ENCODE results near the gene HMGN4.
"Not testable (repeated sequence)": the region's sequence is repeated elsewhere in the genome, so short reads cannot be mapped to it uniquely, and the experiment has no call there.

Gene HMGN4

GRCh38 chr6:26524314-26524713, 13.9 kb upstream of the HMGN4 start:
- DNase-seq = not testable (repeated sequence)

DNA sequence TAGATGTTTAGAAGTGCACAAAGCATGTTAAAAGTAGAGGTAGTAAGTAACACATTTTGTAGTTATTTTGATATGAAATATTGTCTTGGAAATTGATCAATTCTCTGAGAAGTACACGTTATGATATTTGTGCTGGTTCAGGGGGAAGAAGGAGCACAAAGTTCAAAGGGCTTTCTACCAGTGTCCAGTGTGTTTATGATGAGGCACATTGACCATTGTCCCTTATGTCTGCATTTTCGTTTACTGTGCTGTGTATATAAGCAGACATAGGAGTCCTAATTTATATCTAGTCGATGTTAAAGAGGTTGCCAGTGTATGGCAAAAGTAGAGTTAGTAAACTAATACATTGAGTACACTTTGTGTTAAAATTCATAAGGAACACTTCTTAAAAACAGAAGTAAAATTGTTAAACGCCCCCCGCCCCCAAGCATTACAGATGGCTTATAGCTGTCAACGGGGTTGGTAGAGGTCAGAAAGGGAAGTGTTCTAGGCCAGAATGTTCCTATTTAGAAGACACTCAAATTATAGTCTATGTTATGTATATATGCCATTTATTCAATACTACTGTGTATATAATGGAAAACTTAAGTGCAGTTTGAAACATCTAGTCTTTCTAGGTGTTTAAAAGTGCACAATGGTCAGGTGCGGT, 13.3 kb upstream of the HMGN4 start:
- DNase-seq = no peak

GRCh38 chr6:26525838-26526237, 12.3 kb upstream of the HMGN4 start:
- DNase-seq = no peak

DNA sequence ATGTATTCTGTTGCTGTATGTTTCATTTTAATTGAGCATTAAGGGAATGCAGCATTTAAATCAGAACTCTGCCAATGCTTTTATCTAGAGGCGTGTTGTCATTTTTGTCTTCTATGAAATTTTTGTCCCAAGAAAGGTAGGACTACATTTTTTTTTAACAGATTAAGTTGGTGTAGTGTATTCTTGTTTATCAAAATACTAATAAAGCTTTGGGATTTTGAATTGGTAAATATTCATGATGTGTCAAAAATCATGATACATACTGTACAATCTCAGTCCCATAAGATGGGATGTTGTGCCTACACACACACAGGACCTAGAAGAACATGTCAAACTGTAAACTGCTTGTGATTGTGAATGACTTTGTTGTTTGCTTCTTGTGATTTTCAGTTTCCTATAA, 11.2 kb upstream of the HMGN4 start:
- no peak for DNase-seq

- DNase-seq = no peak
These were observed 8.0 kb upstream of the HMGN4 start for GRCh38 chr6:26530203-26530602.

DNA sequence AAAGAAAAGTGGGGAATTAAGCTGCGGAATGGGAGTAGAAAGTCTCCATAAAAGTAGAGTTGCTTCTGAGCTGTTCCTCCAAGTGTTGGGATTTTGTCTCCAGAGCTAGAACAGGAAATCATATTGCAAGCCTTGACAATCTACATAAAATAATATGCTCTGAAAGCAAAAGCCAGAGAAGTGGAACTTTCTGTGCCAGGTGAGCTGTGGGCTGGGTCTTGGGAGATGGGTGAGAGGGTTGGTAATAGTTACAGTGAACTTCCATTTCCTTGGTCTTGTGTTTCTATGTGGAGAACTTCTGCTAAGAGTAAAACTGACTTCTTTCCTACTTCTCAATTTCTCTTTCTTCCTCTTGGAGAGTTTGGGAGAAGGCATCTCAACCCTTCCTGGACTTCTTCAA, 6.3 kb upstream of the HMGN4 start:
- no peak for DNase-seq

DNA sequence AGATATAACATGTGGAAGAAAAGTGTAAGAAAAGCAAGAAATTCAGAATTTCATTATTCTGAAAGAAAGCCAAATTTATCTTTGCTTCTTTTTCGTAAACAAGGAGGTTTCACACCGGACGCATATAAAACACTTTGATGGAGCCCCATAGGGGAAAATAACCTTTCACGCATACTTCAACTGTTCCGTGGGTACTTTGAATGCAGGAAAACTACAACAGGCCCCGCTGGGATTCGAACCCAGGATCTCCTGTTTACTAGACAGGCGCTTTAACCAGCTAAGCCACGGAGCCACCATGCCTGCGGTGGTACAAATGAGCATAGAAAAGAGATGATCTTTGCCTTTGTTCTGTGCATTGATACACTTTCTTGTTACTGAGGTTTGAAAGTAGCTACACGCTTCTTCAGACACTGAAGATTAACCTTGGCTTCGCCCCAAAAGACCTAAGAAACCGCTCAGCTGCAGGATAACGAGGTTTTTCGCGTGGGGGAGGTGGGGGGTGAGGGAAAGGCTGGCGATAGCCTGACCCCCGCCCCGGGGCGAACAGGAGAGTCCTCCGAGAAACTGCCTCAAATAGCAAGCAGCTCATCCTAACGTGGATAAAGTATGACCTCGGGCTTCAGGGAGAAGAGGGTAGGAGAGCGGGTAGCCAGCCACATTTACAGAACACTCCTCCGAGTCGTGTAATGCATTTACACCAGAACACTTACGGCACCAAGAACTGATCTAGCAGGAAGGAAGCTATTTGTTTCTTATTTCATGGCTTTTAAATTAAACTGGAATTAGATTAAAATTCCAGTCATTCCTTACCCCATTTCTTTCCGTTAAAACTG, 5.3 kb upstream of the HMGN4 start:
- peak; percentile 93 for DNase-seq

GRCh38 chr6:26533532-26533931, 4.6 kb upstream of the HMGN4 start:
- no peak for DNase-seq

GRCh38 chr6:26534681-26535465, 3.3 kb upstream of the HMGN4 start:
- no peak for DNase-seq

- DNase-seq = peak; percentile 73
These were observed 1.5 kb upstream of the HMGN4 start for GRCh38 chr6:26536571-26537159.

DNA sequence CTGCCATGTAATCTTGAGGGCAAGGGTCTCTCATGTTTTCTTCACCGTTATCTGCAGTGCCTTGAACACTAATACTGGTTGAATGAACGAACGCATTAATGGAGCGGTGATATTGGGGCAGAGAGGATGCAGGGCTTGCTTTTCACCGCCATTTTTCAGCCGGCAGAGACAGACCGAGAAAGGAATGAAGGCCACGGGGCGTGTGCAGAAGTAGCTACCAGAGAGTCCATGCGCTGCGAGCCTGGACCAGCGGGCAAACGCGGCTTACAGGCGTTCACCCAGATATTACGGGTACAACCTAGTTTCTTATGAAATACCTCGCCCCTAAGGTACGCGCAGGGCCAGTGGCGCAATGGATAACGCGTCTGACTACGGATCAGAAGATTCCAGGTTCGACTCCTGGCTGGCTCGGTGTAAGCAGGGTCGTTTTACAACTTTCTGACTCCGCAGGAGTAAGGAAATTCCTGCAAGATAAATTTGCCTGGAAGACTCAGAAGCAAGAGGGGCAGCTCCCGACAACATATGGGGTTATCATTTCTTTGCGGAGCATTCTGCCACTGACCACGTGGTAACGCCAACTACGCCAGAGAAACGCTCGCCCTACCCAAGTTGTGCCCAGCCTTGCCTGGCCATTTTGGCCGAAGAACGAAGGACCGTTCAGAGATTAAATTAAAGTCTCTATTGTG, 863 bp upstream of the HMGN4 start:
- DNase-seq = peak; percentile 96

GRCh38 chr6:26538572-26538902, 371 bp downstream of the HMGN4 start:
- DNase-seq = peak; percentile 50

DNA sequence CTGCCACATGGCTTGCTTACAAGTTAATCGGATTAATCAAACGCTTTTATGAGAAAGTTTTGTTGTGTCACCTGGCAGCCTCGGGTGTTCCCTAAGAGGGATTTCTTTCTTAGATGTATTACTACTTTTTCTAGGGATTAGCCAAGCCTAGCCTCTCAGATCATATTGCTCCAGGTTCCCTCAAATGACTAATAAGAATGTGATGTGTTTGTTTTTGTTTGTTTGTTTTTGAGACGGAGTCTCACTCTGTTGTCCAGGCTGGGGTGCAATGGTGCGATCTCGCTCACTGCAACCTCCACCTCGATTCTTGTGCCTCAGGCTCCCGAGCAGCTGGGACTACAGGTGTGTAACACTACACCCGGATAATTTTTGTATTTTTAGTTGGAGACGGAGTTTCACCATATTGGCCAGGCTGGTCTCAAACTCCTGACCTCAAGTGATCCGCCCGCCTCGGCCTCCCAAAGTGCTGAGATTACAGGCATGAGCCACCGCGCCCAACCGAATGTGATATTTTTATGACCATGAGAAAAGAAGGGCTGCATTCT, 977 bp downstream of the HMGN4 start:
- no peak for DNase-seq

- no peak for DNase-seq
These were observed 3.4 kb downstream of the HMGN4 start for GRCh38 chr6:26541579-26541978.

DNA sequence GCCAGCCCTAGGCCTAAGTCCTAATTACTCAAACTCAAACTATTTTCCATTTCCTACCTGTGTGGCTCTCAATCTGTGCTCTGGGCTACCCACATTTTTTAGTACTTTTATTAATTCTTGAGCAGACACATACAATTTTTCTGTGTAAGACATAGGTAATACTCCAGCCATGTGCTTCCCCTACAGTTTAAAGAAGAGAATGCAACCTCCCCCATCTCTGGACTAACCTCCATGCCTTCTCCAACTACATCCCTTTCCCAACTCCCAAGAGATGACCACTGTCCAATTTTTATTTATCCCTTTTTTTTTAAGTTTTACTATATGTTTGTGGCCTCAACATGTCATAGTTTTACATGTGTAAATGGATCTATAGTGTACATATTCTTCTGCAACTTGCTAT, 5.8 kb downstream of the HMGN4 start:
- DNase-seq = no peak

DNA sequence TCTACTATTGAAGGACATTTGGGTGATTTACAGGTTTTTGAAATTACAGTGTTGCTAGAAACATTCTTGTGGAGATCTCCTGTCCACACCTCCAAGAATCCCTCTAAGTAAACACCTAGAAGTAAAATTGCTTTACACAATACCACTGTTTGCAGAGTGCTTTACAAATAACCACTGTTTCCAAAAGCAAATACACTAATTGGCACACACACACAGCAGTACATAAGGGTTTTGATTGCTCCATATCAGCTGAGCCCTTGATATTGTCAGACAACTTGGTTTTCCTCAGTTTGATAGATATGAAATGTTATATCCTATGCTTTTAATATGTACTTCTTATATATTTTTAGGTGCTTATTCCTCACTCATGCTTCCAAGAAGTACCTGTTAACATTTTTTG, 6.3 kb downstream of the HMGN4 start:
- DNase-seq = peak; percentile 45

- DNase-seq = no peak
These were observed 7.5 kb downstream of the HMGN4 start for GRCh38 chr6:26545627-26546026.

GRCh38 chr6:26547363-26547762, 9.2 kb downstream of the HMGN4 start:
- not testable (repeated sequence) for DNase-seq

DNA sequence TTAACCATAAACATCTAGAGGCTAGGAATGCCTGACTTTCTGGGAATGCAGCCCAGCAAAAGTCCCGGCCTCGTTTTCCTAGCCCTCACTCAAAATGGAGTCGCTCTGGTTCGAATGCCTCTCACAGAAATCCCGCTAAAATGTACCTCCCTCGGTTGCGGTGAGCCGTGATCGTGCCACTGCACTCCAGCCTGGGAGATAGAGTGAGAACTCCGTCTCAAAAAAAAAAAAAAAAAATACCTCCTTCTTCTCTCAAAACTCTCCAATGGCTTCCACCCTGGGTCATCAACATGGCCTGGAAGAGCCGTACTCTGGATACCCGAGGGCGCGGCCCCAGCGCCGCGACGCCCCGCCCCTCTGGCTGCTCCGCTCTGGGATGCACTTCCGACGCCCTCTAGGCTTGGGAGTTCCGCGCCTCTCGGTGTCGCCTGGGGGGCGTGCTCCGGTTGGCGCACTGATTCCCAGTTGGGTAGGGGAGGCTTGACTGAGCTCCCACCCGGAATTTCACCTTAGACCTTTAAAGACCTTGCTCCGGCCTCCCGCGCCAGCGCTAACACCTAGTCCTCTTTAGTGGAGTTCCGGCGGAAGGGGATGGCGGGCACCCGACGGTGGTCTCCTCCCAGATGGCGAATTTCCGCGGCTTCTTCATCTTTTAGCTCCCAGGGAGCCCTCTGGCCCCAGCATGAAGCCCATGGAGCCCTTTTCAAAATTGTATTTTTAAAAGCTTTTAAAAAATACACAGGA, 12.3 kb downstream of the HMGN4 start:
- peak; percentile 66 for DNase-seq

- DNase-seq = no peak
These were observed 14.0 kb downstream of the HMGN4 start for GRCh38 chr6:26552205-26552604.

- DNase-seq = no peak
These were observed 14.5 kb downstream of the HMGN4 start for GRCh38 chr6:26552640-26553188.

- DNase-seq = peak; percentile 92
These were observed 15.1 kb downstream of the HMGN4 start for GRCh38 chr6:26553264-26553634.

Measured in NCI-H748 treated with DMSO at 0.1 percent for 48 hours (cell line).